GM12878 (cell line): ENCODE results near the gene TBC1D26.
"Not testable (repeated sequence)": the region's sequence is repeated elsewhere in the genome, so short reads cannot be mapped to it uniquely, and the experiment has no call there.

ENCODE experiments used
- ASH2L ChIP-seq: fragments of 300-600, 200-600 bp; sonication (generic); IDR thresholded peaks from 2 replicates; pipeline ENCODE4 v1.6.1; 2017; ENCODE audit warnings: low read depth, mild to moderate bottlenecking, borderline replicate concordance
- ATF7 ChIP-seq: fragments of 450-650 bp; IDR thresholded peaks from 2 replicates; pipeline ENCODE4 v1.6.1; 2016; ENCODE audit warnings: low read depth, mild to moderate bottlenecking
- CHD2 ChIP-seq: IDR thresholded peaks from 2 replicates; pipeline ENCODE4 v1.6.1; 2011; ENCODE audit warnings: low read depth, low read length, improper control_type of control experiment, borderline replicate concordance
- EP300 ChIP-seq, 2 experiments: fragments of 150-350 bp in 1 of 2; IDR thresholded peaks; 2 replicates each; pipeline ENCODE4 v1.6.1; 2011 to 2012; ENCODE audit warnings: low read depth in 2 of 2, low read length in 2 of 2, borderline replicate concordance in 1 of 2, improper control_type of control experiment in 1 of 2, inconsistent platforms in 1 of 2; ENCODE audit not compliant: control insufficient read depth in 1 of 2
- FOXK2 ChIP-seq: fragments of 450-650 bp; IDR thresholded peaks from 2 replicates; pipeline ENCODE4 v1.6.1; 2017; ENCODE audit warnings: mild to moderate bottlenecking, moderate library complexity
- JUNB ChIP-seq: IDR thresholded peaks from 2 replicates; pipeline ENCODE4 v1.6.1; 2016; ENCODE audit warnings: antibody characterized with exemption, mild to moderate bottlenecking
- MYC ChIP-seq: IDR thresholded peaks from 2 replicates; pipeline ENCODE4 v1.6.1; 2011; ENCODE audit warnings: mild to moderate bottlenecking, low read length, moderate library complexity, inconsistent platforms; ENCODE audit not compliant: insufficient read depth, insufficient replicate concordance, insufficient read length, severe bottlenecking
- NR2C2 ChIP-seq: IDR thresholded peaks from 2 replicates; pipeline ENCODE4 v1.6.1; 2011; ENCODE audit warnings: borderline replicate concordance, low read depth; ENCODE audit not compliant: control insufficient read depth, insufficient read length
- PAX8 ChIP-seq: fragments of 450-650 bp; IDR thresholded peaks from 2 replicates; pipeline ENCODE4 v1.6.1; 2017; ENCODE audit warnings: mild to moderate bottlenecking, moderate library complexity
- POLR2A ChIP-seq: IDR thresholded peaks from 2 replicates; pipeline ENCODE4 v1.6.1; 2011; ENCODE audit warnings: low read depth, mild to moderate bottlenecking, low read length
- YBX1 ChIP-seq: fragments of 450-650 bp; IDR thresholded peaks from 2 replicates; pipeline ENCODE4 v1.6.1; 2016; ENCODE audit warnings: antibody characterized with exemption
- TF ChIP-seq, protein P1 (sequence below), 3 experiments: IDR thresholded peaks in 2 of 3; conservative IDR thresholded peaks in 1 of 3; 2 replicates each; pipeline ENCODE4 v1.5.1; 2011; ENCODE audit warnings: low read depth in 3 of 3, low read length in 3 of 3, mild to moderate bottlenecking in 3 of 3, control low read depth in 2 of 3, moderate library complexity in 2 of 3, inconsistent platforms in 1 of 3, mixed read lengths in 1 of 3; ENCODE audit not compliant: control insufficient read depth in 2 of 3, insufficient read depth in 1 of 3; ENCODE audit errors: extremely low read depth in 1 of 3
- TF ChIP-seq, protein P2 (sequence below): IDR thresholded peaks from 2 replicates; pipeline ENCODE4 v1.6.1; 2011; ENCODE audit warnings: low read depth, mild to moderate bottlenecking, low read length, moderate library complexity, borderline replicate concordance; ENCODE audit errors: extremely low read depth
- TF ChIP-seq, protein P3 (sequence below): IDR thresholded peaks from 2 replicates; pipeline ENCODE4 v1.6.1; 2012; ENCODE audit warnings: low read length, inconsistent platforms

DNA sequence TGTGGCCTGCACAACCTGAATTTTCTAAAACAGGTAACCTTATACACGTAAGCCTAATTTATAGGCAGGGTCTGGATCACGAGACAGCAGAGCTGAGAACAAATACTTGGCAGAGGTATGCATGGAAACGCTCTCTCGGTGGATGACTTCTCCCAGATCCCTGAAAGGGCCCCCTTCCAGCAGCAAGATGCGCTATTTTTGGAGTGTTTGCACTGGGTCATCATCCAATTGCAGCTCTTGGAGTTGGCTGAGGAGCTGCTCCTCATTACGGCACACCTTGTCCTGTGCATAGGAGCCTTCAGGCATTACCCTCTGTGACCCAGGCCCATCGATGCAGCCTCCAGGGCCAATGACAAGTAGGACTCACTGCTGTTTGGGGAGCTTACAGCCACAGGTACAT is 38.6 kb downstream of the TBC1D26 start:
- TF ChIP-seq, protein P1, sequence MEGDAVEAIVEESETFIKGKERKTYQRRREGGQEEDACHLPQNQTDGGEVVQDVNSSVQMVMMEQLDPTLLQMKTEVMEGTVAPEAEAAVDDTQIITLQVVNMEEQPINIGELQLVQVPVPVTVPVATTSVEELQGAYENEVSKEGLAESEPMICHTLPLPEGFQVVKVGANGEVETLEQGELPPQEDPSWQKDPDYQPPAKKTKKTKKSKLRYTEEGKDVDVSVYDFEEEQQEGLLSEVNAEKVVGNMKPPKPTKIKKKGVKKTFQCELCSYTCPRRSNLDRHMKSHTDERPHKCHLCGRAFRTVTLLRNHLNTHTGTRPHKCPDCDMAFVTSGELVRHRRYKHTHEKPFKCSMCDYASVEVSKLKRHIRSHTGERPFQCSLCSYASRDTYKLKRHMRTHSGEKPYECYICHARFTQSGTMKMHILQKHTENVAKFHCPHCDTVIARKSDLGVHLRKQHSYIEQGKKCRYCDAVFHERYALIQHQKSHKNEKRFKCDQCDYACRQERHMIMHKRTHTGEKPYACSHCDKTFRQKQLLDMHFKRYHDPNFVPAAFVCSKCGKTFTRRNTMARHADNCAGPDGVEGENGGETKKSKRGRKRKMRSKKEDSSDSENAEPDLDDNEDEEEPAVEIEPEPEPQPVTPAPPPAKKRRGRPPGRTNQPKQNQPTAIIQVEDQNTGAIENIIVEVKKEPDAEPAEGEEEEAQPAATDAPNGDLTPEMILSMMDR (IDR thresholded peaks at IDR 0.05 in 2 of 3, conservative IDR thresholded peaks at IDR 0.05 in 1 of 3; ENCODE audit: control insufficient read depth in 2 of 3, extremely low read depth in 1 of 3, insufficient read depth in 1 of 3, low read depth in 3 of 3, low read length in 3 of 3), result not testable (repeated sequence)
- TF ChIP-seq YBX1; JUNB; POLR2A; ATF7; PAX8; NR2C2; MYC; ASH2L; EP300 (IDR thresholded peaks at IDR 0.05; ENCODE audit: borderline replicate concordance in 1 of 2, control insufficient read depth in 1 of 2, low read depth in 2 of 2, low read length in 2 of 2); FOXK2; CHD2: not testable (repeated sequence)
- TF ChIP-seq, protein P2, sequence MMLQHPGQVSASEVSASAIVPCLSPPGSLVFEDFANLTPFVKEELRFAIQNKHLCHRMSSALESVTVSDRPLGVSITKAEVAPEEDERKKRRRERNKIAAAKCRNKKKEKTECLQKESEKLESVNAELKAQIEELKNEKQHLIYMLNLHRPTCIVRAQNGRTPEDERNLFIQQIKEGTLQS, result not testable (repeated sequence)
- TF ChIP-seq, protein P3, sequence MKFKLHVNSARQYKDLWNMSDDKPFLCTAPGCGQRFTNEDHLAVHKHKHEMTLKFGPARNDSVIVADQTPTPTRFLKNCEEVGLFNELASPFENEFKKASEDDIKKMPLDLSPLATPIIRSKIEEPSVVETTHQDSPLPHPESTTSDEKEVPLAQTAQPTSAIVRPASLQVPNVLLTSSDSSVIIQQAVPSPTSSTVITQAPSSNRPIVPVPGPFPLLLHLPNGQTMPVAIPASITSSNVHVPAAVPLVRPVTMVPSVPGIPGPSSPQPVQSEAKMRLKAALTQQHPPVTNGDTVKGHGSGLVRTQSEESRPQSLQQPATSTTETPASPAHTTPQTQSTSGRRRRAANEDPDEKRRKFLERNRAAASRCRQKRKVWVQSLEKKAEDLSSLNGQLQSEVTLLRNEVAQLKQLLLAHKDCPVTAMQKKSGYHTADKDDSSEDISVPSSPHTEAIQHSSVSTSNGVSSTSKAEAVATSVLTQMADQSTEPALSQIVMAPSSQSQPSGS, result not testable (repeated sequence)
